Measurements from ENCODE around the gene XPR1. TPM values are rescaled to one million over a fixed set of nuclear protein-coding genes. Genes with fewer than 3 reads are reported as not detected.
A peak's percentile ranks its signal among the peaks of the same experiment; 100 is the strongest.

Gene XPR1
- polyA plus RNA-seq, 1 donor, result 46.2 TPM

GRCh38 chr1:180614730-180615129, 17.1 kb upstream of the XPR1 start:
- no peak for DNase-seq

GRCh38 chr1:180615493-180616290, 16.1 kb upstream of the XPR1 start:
- DNase-seq, result no peak

GRCh38 chr1:180616439-180616838, 15.4 kb upstream of the XPR1 start:
- DNase-seq, result no peak

GRCh38 chr1:180617774-180618395, 13.9 kb upstream of the XPR1 start:
- no peak for DNase-seq

- no peak for DNase-seq
Observed at GRCh38 chr1:180620581-180620980, 11.2 kb upstream of the XPR1 start.

GRCh38 chr1:180622658-180623508, 8.9 kb upstream of the XPR1 start:
- no peak for DNase-seq

- no peak for DNase-seq
Observed at GRCh38 chr1:180623579-180624347, 8.1 kb upstream of the XPR1 start.

- no peak for DNase-seq
Observed at GRCh38 chr1:180626711-180627110, 5.1 kb upstream of the XPR1 start.

- DNase-seq, result no peak
Observed at GRCh38 chr1:180627411-180627810, 4.4 kb upstream of the XPR1 start.

GRCh38 chr1:180628646-180629045, 3.2 kb upstream of the XPR1 start:
- no peak for DNase-seq

- no peak for DNase-seq
Observed at GRCh38 chr1:180630408-180631193, 1.2 kb upstream of the XPR1 start.

GRCh38 chr1:180631194-180631765, 542 bp upstream of the XPR1 start:
- DNase-seq, result no peak

GRCh38 chr1:180632326-180633056, 669 bp downstream of the XPR1 start:
- peak; percentile 50 for DNase-seq

- DNase-seq, result no peak
Observed at GRCh38 chr1:180633057-180634056, 1.5 kb downstream of the XPR1 start.

GRCh38 chr1:180636138-180636537, 4.3 kb downstream of the XPR1 start:
- DNase-seq, result no peak

GRCh38 chr1:180639871-180640270, 8.0 kb downstream of the XPR1 start:
- DNase-seq, result no peak

- no peak for DNase-seq
Observed at GRCh38 chr1:180640531-180640949, 8.7 kb downstream of the XPR1 start.

- no peak for DNase-seq
Observed at GRCh38 chr1:180641662-180642061, 9.8 kb downstream of the XPR1 start.

GRCh38 chr1:180642781-180643180, 11.0 kb downstream of the XPR1 start:
- no peak for DNase-seq
